HL-60 (cell line): ENCODE data around the gene VENTX.

Experiments used
- DNase-seq, 2 experiments: peaks; one replicate each; pipeline ENCODE4 v3.0.0-alpha.2; 2010 to 2020; ENCODE audit warnings: low read depth in 1 of 2, low spot score in 1 of 2
- H3K27ac ChIP-seq: fragments of 250-450 bp; sonication (Bioruptor Pico); replicated peaks from 2 replicates; pipeline ENCODE4 v1.5.1; 2020; ENCODE audit warnings: mild to moderate bottlenecking, moderate library complexity
- H3K27me3 ChIP-seq: fragments of 250-450 bp; sonication (Bioruptor Pico); 2 replicates; pipeline ENCODE4 v1.5.1; 2021; ENCODE audit warnings: mild to moderate bottlenecking, moderate library complexity; ENCODE audit not compliant: insufficient read depth, poor library complexity, severe bottlenecking
- H3K4me3 ChIP-seq: replicated peaks from 2 replicates; pipeline ENCODE4 v1.5.1; 2011; ENCODE audit warnings: mild to moderate bottlenecking, control low read depth, low read length; ENCODE audit not compliant: insufficient read depth
- GABPA ChIP-seq: IDR thresholded peaks from 2 replicates; pipeline ENCODE4 v1.6.1; 2012; ENCODE audit warnings: low read depth
- POLR2AphosphoS5 ChIP-seq: IDR thresholded peaks from 2 replicates; pipeline ENCODE4 v1.6.1; 2012; ENCODE audit warnings: low read depth
- SPI1 ChIP-seq: IDR thresholded peaks from 2 replicates; pipeline ENCODE4 v1.6.1; 2012; ENCODE audit warnings: low read depth, mild to moderate bottlenecking, borderline replicate concordance
- TF ChIP-seq, protein P1 (sequence below): IDR thresholded peaks from 2 replicates; pipeline ENCODE4 v1.6.1; 2012; ENCODE audit warnings: low read depth; ENCODE audit not compliant: insufficient replicate concordance
- TF ChIP-seq, protein P2 (sequence below): IDR thresholded peaks from one replicate; pipeline ENCODE4 v1.5.1; 2011; ENCODE audit warnings: low read length, control low read depth, inconsistent platforms; ENCODE audit not compliant: insufficient read depth

Gene VENTX

DNA sequence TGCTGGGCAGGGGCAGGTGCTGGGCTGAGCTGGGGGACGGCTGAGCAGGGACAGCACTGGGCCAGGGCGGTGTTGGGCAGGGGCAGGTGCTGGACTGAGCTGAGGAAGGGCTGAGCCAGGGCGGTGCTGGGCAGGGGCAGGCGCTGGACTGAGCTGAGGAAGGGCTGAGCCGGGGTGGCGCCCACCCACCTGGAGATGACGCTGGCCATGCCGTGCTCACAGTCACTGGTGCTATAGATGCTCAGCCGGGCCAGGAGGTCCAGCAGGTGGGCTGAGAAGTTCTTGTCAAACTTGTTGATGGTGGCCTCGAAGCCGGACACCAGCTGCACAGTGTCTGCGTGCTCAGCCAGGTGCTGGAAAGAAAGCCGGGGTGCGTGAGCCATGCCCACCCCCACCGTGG lies 43.4 kb downstream of the VENTX start:
- DNase-seq, result no peak
- Histone ChIP-seq H3K27me3 (no peaks in the 10 kb centered on the region), H3K27ac (0 out of 2 replicates have a peak overlapping the region, but pooled peaks have one; percentile 26), H3K4me3 (no peak overlapping the region)
- TF ChIP-seq, protein P1, sequence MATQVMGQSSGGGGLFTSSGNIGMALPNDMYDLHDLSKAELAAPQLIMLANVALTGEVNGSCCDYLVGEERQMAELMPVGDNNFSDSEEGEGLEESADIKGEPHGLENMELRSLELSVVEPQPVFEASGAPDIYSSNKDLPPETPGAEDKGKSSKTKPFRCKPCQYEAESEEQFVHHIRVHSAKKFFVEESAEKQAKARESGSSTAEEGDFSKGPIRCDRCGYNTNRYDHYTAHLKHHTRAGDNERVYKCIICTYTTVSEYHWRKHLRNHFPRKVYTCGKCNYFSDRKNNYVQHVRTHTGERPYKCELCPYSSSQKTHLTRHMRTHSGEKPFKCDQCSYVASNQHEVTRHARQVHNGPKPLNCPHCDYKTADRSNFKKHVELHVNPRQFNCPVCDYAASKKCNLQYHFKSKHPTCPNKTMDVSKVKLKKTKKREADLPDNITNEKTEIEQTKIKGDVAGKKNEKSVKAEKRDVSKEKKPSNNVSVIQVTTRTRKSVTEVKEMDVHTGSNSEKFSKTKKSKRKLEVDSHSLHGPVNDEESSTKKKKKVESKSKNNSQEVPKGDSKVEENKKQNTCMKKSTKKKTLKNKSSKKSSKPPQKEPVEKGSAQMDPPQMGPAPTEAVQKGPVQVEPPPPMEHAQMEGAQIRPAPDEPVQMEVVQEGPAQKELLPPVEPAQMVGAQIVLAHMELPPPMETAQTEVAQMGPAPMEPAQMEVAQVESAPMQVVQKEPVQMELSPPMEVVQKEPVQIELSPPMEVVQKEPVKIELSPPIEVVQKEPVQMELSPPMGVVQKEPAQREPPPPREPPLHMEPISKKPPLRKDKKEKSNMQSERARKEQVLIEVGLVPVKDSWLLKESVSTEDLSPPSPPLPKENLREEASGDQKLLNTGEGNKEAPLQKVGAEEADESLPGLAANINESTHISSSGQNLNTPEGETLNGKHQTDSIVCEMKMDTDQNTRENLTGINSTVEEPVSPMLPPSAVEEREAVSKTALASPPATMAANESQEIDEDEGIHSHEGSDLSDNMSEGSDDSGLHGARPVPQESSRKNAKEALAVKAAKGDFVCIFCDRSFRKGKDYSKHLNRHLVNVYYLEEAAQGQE, result no peak
- TF ChIP-seq, protein P2, sequence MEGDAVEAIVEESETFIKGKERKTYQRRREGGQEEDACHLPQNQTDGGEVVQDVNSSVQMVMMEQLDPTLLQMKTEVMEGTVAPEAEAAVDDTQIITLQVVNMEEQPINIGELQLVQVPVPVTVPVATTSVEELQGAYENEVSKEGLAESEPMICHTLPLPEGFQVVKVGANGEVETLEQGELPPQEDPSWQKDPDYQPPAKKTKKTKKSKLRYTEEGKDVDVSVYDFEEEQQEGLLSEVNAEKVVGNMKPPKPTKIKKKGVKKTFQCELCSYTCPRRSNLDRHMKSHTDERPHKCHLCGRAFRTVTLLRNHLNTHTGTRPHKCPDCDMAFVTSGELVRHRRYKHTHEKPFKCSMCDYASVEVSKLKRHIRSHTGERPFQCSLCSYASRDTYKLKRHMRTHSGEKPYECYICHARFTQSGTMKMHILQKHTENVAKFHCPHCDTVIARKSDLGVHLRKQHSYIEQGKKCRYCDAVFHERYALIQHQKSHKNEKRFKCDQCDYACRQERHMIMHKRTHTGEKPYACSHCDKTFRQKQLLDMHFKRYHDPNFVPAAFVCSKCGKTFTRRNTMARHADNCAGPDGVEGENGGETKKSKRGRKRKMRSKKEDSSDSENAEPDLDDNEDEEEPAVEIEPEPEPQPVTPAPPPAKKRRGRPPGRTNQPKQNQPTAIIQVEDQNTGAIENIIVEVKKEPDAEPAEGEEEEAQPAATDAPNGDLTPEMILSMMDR, result no peak
- TF ChIP-seq POLR2AphosphoS5 (no peak), GABPA (no peak), SPI1 (no peak)

DNA sequence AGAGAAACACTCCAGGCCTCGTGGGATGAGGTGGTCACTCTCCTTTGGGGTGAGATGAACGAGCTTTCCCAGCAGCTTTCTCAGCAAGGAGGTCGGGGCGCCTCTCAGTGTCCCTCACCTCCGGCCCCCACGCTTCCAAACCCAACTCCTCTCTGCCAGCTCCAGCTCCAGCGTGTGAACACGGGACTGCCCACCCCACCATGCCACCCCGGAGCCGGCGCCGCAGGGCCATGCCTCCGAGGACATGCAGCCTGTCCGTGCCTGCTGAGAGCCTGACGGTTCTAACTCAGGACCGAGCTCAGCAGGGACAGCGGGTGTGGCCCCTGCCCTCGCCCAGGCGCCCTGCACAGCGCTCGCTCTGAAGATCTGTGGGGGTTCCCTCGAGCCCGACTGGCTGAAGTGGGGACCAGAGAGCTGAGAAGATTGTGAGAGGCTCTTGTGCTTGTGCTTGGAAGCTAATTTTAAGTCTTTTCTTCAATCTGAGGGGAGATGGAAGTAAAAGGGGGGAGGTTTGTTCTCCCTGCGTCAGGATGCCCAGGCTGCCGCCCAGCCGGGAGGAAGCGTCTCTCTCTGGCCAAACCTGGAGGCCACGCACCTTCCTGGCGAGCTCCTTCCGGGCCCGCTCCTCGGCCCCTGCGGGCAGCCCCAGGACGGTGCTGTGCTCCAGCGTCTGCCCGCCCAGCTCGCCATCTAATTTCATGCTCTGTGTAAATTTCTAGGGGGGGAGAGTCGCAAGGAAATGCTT lies 44.1 kb downstream of the VENTX start:
- H3K27ac ChIP-seq, result no peak overlapping the region
- TF ChIP-seq, protein P2, result no peak
- no peak for TF ChIP-seq POLR2AphosphoS5
- no peak for TF ChIP-seq GABPA
- no peak for TF ChIP-seq SPI1
- TF ChIP-seq, protein P1, result no peak
- DNase-seq, result no peak
- H3K27me3 ChIP-seq, result no peaks in the 10 kb centered on the region
- no peak overlapping the region for H3K4me3 ChIP-seq

- H3K27me3 ChIP-seq, result no peaks in the 10 kb centered on the region
- DNase-seq, result no peak
- H3K4me3 ChIP-seq, result no peak overlapping the region
- H3K27ac ChIP-seq, result no peak overlapping the region
- TF ChIP-seq, protein P1, result no peak
- TF ChIP-seq SPI1 (no peak), POLR2AphosphoS5 (no peak), GABPA (no peak)
- TF ChIP-seq, protein P2, result no peak
Observed at GRCh38 chr10:133282846-133283390, 45.3 kb downstream of the VENTX start.
